NB4 (cell line): ENCODE data around the gene ADGRL3.

Experiments used
- DNase-seq: peaks from one replicate; pipeline ENCODE4 v3.0.0; 2010; ENCODE audit warnings: low read depth
- H3K4me3 ChIP-seq: one replicate; pipeline ENCODE4 v1.5.1; 2011; ENCODE audit warnings: mild to moderate bottlenecking, low read depth, low read length, moderate library complexity
- CTCF ChIP-seq: IDR thresholded peaks from one replicate; pipeline ENCODE4 v1.5.1; 2012; ENCODE audit warnings: low read depth, low read length
- MAX ChIP-seq: IDR thresholded peaks from 2 replicates; pipeline ENCODE4 v1.6.1; 2011; ENCODE audit warnings: low read depth, low read length
- MYC ChIP-seq: IDR thresholded peaks from 2 replicates; pipeline ENCODE4 v1.6.1; 2011; ENCODE audit warnings: low read depth, low read length
- POLR2A ChIP-seq: IDR thresholded peaks from 2 replicates; pipeline ENCODE4 v1.6.1; 2011; ENCODE audit warnings: mild to moderate bottlenecking; ENCODE audit not compliant: insufficient read length; ENCODE audit errors: extremely low read depth

ADGRL3 gene

GRCh38 chr4:61799794-61800193 is 599.7 kb downstream of the ADGRL3 start:
- no peak for DNase-seq
- no peak for TF ChIP-seq CTCF
- H3K4me3 ChIP-seq, result no peak overlapping the region

GRCh38 chr4:61805227-61805626 is 605.1 kb downstream of the ADGRL3 start:
- no peak for DNase-seq
- H3K4me3 ChIP-seq, result no peak overlapping the region
- TF ChIP-seq POLR2A (no peak), MAX (no peak), CTCF (no peak), MYC (no peak)

GRCh38 chr4:61805979-61806378 is 605.9 kb downstream of the ADGRL3 start:
- DNase-seq, result no peak
- H3K4me3 ChIP-seq, result no peak overlapping the region
- TF ChIP-seq POLR2A (no peak), MAX (no peak), MYC (no peak), CTCF (no peak)

- no peak for DNase-seq
- TF ChIP-seq MYC, result no peak
- TF ChIP-seq MAX, result no peak
- TF ChIP-seq CTCF, result no peak
- TF ChIP-seq POLR2A, result no peak
- H3K4me3 ChIP-seq, result no peak overlapping the region
Observed at GRCh38 chr4:61812171-61812570, 612.0 kb downstream of the ADGRL3 start.

- H3K4me3 ChIP-seq, result no peak overlapping the region
- TF ChIP-seq POLR2A (no peak), MAX (no peak), CTCF (no peak), MYC (no peak)
- no peak for DNase-seq
Observed at GRCh38 chr4:61817071-61817470, 616.9 kb downstream of the ADGRL3 start.

- H3K4me3 ChIP-seq, result no peak overlapping the region
- TF ChIP-seq POLR2A (no peak), MYC (no peak), CTCF (no peak), MAX (no peak)
- no peak for DNase-seq
Observed at GRCh38 chr4:61820136-61820535, 620.0 kb downstream of the ADGRL3 start.
